WTC11 (cell line): Measurements from ENCODE around the gene EEF2K.

Experiments
- ATF1 ChIP-seq: sonication (generic); formaldehyde crosslinking; IDR thresholded peaks from 2 replicates; pipeline ENCODE4 v1.8.1; 2023; ENCODE audit warnings: mild to moderate bottlenecking, moderate library complexity, missing genetic modification reagents
- CBFB ChIP-seq: sonication (generic); formaldehyde crosslinking; IDR thresholded peaks from 2 replicates; pipeline ENCODE4 v1.8.1; 2022; ENCODE audit warnings: mild to moderate bottlenecking, low read depth, missing genetic modification reagents
- CREB1 ChIP-seq: sonication (generic); formaldehyde crosslinking; IDR thresholded peaks from 2 replicates; pipeline ENCODE4 v1.8.0; 2023; ENCODE audit warnings: mild to moderate bottlenecking, missing genetic modification reagents
- ESRRA ChIP-seq: sonication (generic); formaldehyde crosslinking; IDR thresholded peaks from 2 replicates; pipeline ENCODE4 v1.8.1; 2022; ENCODE audit warnings: mild to moderate bottlenecking, missing genetic modification reagents, borderline replicate concordance
- FOXJ3 ChIP-seq: sonication (generic); formaldehyde crosslinking; IDR thresholded peaks from 2 replicates; pipeline ENCODE4 v1.9.0; 2021; ENCODE audit warnings: missing genetic modification reagents, mild to moderate bottlenecking, borderline replicate concordance
- KAT7 ChIP-seq: sonication (generic); formaldehyde crosslinking; IDR thresholded peaks from 2 replicates; pipeline ENCODE4 v1.8.1; 2023; ENCODE audit warnings: missing genetic modification reagents, mild to moderate bottlenecking, borderline replicate concordance
- MYBL2 ChIP-seq: sonication (generic); formaldehyde crosslinking; IDR thresholded peaks from 2 replicates; pipeline ENCODE4 v1.8.1; 2023; ENCODE audit warnings: mild to moderate bottlenecking, moderate library complexity, missing genetic modification reagents
- NR3C1 ChIP-seq: sonication (generic); formaldehyde crosslinking; conservative IDR thresholded peaks from 2 replicates; pipeline ENCODE4 v1.8.1; 2023; ENCODE audit warnings: low read depth, mild to moderate bottlenecking, missing genetic modification reagents
- TF ChIP-seq, protein P1 (sequence below): fragments of 200-600 bp; IDR thresholded peaks from 2 replicates; pipeline ENCODE4 v1.8.0; 2022; ENCODE audit warnings: antibody characterized with exemption
- TF ChIP-seq, protein P2 (sequence below): sonication (generic); formaldehyde crosslinking; IDR thresholded peaks from 2 replicates; pipeline ENCODE4 v1.8.1; 2022; ENCODE audit warnings: missing genetic modification reagents, borderline replicate concordance
- TF ChIP-seq, protein P3 (sequence below): sonication (generic); formaldehyde crosslinking; IDR thresholded peaks from 2 replicates; pipeline ENCODE4 v1.8.1; 2023; ENCODE audit warnings: mild to moderate bottlenecking, missing genetic modification reagents, moderate library complexity

DNA sequence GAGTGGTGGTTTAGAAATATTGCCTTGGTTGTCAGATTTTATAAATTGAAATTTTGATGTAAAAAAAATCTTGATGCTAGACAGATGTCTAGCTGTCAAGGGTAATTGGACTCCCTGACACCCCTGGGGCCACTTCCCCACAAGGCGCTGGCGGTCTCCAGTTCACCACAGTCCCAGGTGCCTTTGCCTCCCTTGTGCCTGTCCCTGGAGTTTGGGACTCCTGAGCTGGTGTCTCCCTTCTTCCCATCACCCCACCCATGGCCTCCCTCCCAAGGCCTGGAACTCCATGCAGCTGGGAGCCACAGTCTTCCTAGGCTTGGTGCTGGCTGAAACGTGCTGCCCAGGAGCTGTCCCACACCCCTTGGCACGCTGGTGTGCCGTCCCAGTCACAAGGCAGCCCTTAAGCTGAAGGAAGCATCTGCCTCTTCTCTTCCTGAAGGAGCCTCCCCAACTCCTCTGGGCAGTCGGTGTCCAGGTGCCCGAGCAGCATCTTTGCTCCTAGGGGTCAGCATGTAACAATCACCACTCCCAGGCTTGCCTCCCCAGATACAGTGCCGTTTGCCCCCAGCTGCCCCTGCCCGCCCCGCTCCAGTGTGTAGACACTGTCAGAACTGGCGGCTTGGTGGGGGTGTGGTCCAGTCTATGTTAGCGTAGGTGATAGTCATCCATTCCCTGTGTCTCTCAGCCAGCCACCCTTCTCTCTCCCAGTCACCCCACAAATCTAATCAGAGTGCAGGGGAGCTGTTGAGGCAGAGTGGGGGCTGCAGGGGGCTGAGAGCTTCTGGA lies 117.3 kb downstream of the EEF2K start:
- no peak for TF ChIP-seq CREB1 (CRISPR knock-in tag)
- TF ChIP-seq, protein P1, sequence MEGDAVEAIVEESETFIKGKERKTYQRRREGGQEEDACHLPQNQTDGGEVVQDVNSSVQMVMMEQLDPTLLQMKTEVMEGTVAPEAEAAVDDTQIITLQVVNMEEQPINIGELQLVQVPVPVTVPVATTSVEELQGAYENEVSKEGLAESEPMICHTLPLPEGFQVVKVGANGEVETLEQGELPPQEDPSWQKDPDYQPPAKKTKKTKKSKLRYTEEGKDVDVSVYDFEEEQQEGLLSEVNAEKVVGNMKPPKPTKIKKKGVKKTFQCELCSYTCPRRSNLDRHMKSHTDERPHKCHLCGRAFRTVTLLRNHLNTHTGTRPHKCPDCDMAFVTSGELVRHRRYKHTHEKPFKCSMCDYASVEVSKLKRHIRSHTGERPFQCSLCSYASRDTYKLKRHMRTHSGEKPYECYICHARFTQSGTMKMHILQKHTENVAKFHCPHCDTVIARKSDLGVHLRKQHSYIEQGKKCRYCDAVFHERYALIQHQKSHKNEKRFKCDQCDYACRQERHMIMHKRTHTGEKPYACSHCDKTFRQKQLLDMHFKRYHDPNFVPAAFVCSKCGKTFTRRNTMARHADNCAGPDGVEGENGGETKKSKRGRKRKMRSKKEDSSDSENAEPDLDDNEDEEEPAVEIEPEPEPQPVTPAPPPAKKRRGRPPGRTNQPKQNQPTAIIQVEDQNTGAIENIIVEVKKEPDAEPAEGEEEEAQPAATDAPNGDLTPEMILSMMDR, result no peak
- no peak for TF ChIP-seq NR3C1 (CRISPR knock-in tag)
- no peak for TF ChIP-seq CBFB (CRISPR knock-in tag)
- no peak for TF ChIP-seq MYBL2 (CRISPR knock-in tag)
- TF ChIP-seq KAT7 (CRISPR knock-in tag), result no peak
- TF ChIP-seq, protein P2, sequence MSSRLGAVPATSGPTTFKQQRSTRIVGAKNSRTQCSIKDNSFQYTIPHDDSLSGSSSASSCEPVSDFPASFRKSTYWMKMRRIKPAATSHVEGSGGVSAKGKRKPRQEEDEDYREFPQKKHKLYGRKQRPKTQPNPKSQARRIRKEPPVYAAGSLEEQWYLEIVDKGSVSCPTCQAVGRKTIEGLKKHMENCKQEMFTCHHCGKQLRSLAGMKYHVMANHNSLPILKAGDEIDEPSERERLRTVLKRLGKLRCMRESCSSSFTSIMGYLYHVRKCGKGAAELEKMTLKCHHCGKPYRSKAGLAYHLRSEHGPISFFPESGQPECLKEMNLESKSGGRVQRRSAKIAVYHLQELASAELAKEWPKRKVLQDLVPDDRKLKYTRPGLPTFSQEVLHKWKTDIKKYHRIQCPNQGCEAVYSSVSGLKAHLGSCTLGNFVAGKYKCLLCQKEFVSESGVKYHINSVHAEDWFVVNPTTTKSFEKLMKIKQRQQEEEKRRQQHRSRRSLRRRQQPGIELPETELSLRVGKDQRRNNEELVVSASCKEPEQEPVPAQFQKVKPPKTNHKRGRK (CRISPR knock-in tag), result no peak
- TF ChIP-seq FOXJ3 (CRISPR knock-in tag), result no peak
- TF ChIP-seq ESRRA (CRISPR knock-in tag), result no peak
- TF ChIP-seq, protein P3, sequence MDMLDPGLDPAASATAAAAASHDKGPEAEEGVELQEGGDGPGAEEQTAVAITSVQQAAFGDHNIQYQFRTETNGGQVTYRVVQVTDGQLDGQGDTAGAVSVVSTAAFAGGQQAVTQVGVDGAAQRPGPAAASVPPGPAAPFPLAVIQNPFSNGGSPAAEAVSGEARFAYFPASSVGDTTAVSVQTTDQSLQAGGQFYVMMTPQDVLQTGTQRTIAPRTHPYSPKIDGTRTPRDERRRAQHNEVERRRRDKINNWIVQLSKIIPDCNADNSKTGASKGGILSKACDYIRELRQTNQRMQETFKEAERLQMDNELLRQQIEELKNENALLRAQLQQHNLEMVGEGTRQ (CRISPR knock-in tag), result no peak
- no peak for TF ChIP-seq ATF1 (CRISPR knock-in tag)
